Measurements from ENCODE around the gene TBC1D25.

GRCh38 chrX:48560056-48560455 lies 20.5 kb downstream of the TBC1D25 start:
- TF ChIP-seq CTCF (IDR thresholded peaks at IDR 0.05) (no peak), EP300 (IDR thresholded peaks at IDR 0.05) (no peak), POLR2A (IDR thresholded peaks at IDR 0.05) (no peak)
